ENCODE results near the gene BCL2.
A peak's percentile ranks its signal among the peaks of the same experiment; 100 is the strongest.

BCL2 gene

DNA sequence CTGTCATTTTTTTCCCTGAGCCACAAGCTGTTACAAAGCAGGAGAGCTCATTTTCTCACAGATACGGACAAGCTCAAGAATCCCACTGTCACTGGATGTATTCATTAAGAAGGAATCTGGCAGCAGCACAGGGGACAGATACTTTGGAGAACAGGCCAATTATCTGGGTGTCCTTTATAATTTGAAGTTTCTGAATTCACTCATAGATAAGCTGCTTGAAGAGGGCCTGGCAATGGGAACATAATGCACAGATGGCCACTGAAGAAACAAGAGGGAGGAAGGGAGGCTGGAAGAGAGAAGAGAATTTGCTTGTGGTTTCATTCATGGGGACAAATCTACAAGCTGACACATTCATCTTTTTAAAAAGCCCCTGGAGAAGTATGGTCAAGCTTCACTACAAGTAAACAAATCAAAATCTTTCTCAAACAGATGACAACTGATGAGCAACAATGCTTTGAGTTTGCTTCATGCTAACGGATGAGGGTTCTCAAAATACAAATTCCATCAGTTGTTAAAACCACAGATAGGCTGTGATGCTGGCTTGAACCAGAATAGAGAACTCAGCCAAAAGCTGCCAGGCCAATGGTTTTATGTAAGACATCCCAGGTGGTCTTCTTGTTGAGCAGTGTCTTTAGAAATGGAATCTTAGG is 11.9 kb downstream of the BCL2 start:
- H3K36me3 ChIP-seq (ENCODE audit: control insufficient read depth, insufficient read depth, low read length) = no peaks in the 10 kb centered on the region
- no peak overlapping the region for H3K4me3 ChIP-seq (ENCODE audit: extremely low read depth, insufficient read depth, low read length, poor library complexity, severe bottlenecking)
- 79 to 93% methylated on average over 2 of the region's 2 CpGs for WGBS, 2 experiments (ENCODE audit: insufficient coverage in 2 of 2)
- no peak overlapping the region for H3K27ac ChIP-seq (ENCODE audit: low read depth, low read length, severe bottlenecking)
- peaks cover 11% of the 10 kb centered on the region for H3K4me1 ChIP-seq (ENCODE audit: control insufficient read depth, insufficient read depth, low read length, poor library complexity, severe bottlenecking)
- H3K9me3 ChIP-seq (ENCODE audit: control insufficient read depth, low read length) = no peaks in the 10 kb centered on the region

DNA sequence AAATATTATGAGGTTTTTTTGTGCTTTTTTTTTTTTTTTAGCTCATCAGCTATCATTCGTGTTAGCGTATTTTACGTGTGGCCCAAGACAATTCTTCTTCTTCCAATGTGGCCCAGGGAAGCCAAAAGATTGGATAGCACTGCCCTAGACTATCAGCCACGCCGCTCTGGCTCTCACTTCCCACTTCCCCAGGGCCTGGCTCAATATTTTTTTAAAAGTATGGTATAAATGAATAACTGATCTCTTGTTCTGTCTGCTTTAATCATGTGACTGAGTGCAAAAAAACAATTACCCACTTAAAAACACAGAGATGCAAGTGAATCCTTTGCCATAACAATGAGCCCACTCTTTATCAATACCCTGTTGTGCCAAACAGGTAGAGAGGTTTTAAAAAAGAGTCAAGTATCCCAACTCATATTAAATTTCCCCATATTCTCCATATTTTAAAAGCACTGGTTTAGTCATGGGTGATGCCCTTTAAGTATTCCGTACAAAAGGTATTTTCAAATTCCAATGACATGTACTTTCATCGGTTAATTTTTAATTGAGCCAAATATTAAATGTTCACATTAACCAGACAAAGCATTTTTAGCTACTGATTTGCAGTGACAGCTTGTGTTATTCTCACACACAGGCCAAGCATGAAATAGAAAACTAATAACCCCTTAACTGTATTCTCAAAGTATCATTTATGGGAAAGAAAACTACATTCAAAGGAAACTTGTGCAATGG is 12.6 kb downstream of the BCL2 start:
- Histone ChIP-seq H3K27ac (ENCODE audit: low read depth, low read length, severe bottlenecking) (no peak overlapping the region), H3K36me3 (ENCODE audit: control insufficient read depth, insufficient read depth, low read length) (no peaks in the 10 kb centered on the region), H3K4me3 (ENCODE audit: extremely low read depth, insufficient read depth, low read length, poor library complexity, severe bottlenecking) (no peak overlapping the region), H3K9me3 (ENCODE audit: control insufficient read depth, low read length) (no peaks in the 10 kb centered on the region), H3K4me1 (ENCODE audit: control insufficient read depth, insufficient read depth, low read length, poor library complexity, severe bottlenecking) (peaks cover 12% of the 10 kb centered on the region)
- WGBS, 2 experiments (ENCODE audit: insufficient coverage in 2 of 2) = 93 to 100% methylated on average over 2 to 5 of the region's 7 CpGs

DNA sequence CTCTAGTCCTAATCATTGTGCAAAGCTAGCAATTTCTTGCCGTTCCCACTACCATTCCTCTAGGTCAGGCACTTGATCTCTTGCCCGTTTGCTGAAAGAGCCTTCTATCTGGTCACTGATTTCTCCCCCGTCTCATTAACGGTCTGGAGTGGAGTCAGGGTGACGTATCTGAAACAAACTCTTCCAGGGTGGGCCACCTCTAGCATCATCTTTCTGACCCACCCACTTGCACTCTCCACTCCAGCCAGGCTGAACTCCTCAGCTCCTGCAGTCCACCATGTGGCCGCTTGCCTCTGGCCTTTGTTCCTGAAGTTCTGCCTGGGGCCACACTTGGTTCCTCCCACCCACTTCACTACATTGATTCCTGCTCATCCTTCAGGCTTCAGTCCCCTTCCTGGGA is 13.3 kb downstream of the BCL2 start:
- no peaks in the 10 kb centered on the region for H3K36me3 ChIP-seq (ENCODE audit: control insufficient read depth, insufficient read depth, low read length)
- 83 to 91% methylated on average over 6 of the region's 6 CpGs for WGBS, 2 experiments (ENCODE audit: insufficient coverage in 2 of 2)
- peaks cover 14% of the 10 kb centered on the region for H3K4me1 ChIP-seq (ENCODE audit: control insufficient read depth, insufficient read depth, low read length, poor library complexity, severe bottlenecking)
- no peak overlapping the region for H3K4me3 ChIP-seq (ENCODE audit: extremely low read depth, insufficient read depth, low read length, poor library complexity, severe bottlenecking)
- no peaks in the 10 kb centered on the region for H3K9me3 ChIP-seq (ENCODE audit: control insufficient read depth, low read length)
- H3K27ac ChIP-seq (ENCODE audit: low read depth, low read length, severe bottlenecking) = no peak overlapping the region

DNA sequence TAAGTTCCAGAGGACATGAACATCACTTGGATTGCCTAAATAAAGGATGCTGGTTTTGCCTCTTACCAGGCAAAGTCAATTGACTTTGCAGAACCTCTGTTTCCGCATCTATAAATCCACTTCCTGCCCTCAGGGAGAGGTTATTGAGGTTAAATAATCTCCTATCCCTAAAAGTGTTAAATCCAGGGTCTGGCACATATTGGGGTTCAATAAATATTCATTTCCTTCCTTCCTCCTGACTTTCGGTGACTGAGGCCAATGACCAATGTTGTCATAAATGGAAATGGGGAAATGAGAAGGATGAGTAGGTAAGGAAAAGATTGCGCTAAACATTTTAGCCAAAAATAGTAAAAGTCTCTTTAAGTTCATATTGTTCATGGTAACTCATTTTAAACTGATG is 16.0 kb downstream of the BCL2 start:
- Histone ChIP-seq H3K4me1 (ENCODE audit: control insufficient read depth, insufficient read depth, low read length, poor library complexity, severe bottlenecking) (peaks cover 32% of the 10 kb centered on the region), H3K9me3 (ENCODE audit: control insufficient read depth, low read length) (no peaks in the 10 kb centered on the region), H3K27ac (ENCODE audit: low read depth, low read length, severe bottlenecking) (no peak overlapping the region), H3K36me3 (ENCODE audit: control insufficient read depth, insufficient read depth, low read length) (no peaks in the 10 kb centered on the region), H3K4me3 (ENCODE audit: extremely low read depth, insufficient read depth, low read length, poor library complexity, severe bottlenecking) (no peak overlapping the region)
- no CpG with 5 or more reads among the region's 3 CpGs for WGBS, 2 experiments (ENCODE audit: insufficient coverage in 2 of 2)

DNA sequence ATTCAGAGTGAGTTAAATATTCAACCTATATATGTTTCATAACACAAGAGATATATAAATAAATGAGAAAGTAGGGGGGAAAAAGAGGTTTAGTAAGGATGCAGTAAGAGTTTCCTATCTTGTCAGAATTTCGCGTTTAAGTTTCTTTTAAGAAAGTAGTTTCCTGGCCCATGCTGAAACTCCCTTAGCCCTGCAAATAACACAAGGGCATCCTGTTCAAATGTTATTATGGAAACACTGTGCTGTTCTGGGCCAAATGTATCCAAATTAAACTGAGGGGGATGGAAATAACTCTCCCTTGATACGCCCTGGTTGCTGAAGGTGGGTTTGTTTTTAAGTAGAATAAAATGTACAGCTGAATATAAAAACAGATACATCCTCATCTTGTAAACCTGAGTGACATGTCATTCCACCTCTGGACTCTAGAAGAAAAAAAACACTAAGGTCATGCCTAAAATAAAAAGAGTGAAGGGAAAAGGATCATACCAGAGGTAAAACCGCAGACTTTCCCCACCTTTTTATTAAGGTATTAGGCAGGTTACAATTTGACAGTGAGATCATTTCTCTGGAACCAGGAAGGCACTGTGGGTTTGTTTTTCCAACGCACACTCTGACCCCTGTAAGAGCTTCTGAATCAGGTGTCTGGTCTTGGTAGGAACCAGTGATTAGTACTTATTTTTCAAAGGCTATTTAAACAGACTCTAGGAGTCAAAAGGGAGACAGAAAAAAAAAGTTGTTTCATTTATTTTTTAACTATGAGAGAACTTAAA is 16.7 kb downstream of the BCL2 start:
- 100% methylated on average over 3 of the region's 5 CpGs; no CpG with 5 or more reads in 1 of the 2 experiments for WGBS, 2 experiments (ENCODE audit: insufficient coverage in 2 of 2)
- H3K9me3 ChIP-seq (ENCODE audit: control insufficient read depth, low read length) = no peaks in the 10 kb centered on the region
- no peak overlapping the region for H3K27ac ChIP-seq (ENCODE audit: low read depth, low read length, severe bottlenecking)
- H3K4me1 ChIP-seq (ENCODE audit: control insufficient read depth, insufficient read depth, low read length, poor library complexity, severe bottlenecking) = peaks cover 36% of the 10 kb centered on the region
- H3K4me3 ChIP-seq (ENCODE audit: extremely low read depth, insufficient read depth, low read length, poor library complexity, severe bottlenecking) = no peak overlapping the region
- no peaks in the 10 kb centered on the region for H3K36me3 ChIP-seq (ENCODE audit: control insufficient read depth, insufficient read depth, low read length)

DNA sequence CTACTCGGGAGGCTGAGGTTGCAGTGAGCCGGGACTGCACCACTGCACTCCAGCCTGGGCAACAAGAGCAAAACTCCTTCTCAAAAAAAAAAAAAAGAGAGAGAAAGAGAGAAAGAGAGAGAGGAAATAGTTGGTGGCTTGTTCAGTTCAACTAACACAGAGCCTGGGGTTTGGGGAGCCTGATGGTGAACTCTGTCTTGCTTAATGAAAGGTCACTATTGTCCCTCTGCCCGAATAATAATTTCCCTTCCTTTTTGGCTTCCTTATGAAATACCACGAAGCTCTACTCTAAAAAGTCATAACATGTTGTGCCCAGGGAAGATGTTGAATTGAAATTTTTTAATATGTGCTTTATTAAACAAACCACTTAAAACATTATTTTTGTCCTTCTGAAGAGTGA is 17.3 kb downstream of the BCL2 start:
- Histone ChIP-seq H3K4me1 (ENCODE audit: control insufficient read depth, insufficient read depth, low read length, poor library complexity, severe bottlenecking) (peaks cover 32% of the 10 kb centered on the region), H3K36me3 (ENCODE audit: control insufficient read depth, insufficient read depth, low read length) (no peaks in the 10 kb centered on the region), H3K9me3 (ENCODE audit: control insufficient read depth, low read length) (no peaks in the 10 kb centered on the region), H3K27ac (ENCODE audit: low read depth, low read length, severe bottlenecking) (no peak overlapping the region), H3K4me3 (ENCODE audit: extremely low read depth, insufficient read depth, low read length, poor library complexity, severe bottlenecking) (no peak overlapping the region)
- WGBS, 2 experiments (ENCODE audit: insufficient coverage in 2 of 2) = 100% methylated on average over 1 of the region's 4 CpGs; no CpG with 5 or more reads in 1 of the 2 experiments

DNA sequence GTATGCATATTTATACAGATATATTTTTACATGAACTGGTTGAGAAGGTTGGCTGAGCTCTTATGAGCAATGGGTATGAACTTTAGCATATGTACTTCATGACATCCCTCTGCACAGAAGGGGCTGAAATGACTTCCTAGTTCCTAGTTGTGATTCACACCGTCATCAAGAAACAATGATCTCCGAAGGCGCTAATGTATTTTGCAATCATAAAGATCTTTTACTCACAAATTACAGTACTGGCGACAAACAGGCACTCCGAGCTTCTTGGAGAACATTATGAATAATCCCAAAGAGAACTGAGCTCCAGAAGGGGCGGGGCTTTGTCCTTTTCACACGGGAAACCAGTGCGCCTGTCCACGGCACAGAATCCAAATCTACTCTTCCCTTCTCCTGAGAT is 18.1 kb downstream of the BCL2 start:
- no peak overlapping the region for H3K27ac ChIP-seq (ENCODE audit: low read depth, low read length, severe bottlenecking)
- H3K9me3 ChIP-seq (ENCODE audit: control insufficient read depth, low read length) = no peaks in the 10 kb centered on the region
- H3K36me3 ChIP-seq (ENCODE audit: control insufficient read depth, insufficient read depth, low read length) = no peaks in the 10 kb centered on the region
- peaks cover 28% of the 10 kb centered on the region for H3K4me1 ChIP-seq (ENCODE audit: control insufficient read depth, insufficient read depth, low read length, poor library complexity, severe bottlenecking)
- no peak overlapping the region for H3K4me3 ChIP-seq (ENCODE audit: extremely low read depth, insufficient read depth, low read length, poor library complexity, severe bottlenecking)
- WGBS, 2 experiments (ENCODE audit: insufficient coverage in 2 of 2) = 88 to 93% methylated on average over 6 to 8 of the region's 9 CpGs

DNA sequence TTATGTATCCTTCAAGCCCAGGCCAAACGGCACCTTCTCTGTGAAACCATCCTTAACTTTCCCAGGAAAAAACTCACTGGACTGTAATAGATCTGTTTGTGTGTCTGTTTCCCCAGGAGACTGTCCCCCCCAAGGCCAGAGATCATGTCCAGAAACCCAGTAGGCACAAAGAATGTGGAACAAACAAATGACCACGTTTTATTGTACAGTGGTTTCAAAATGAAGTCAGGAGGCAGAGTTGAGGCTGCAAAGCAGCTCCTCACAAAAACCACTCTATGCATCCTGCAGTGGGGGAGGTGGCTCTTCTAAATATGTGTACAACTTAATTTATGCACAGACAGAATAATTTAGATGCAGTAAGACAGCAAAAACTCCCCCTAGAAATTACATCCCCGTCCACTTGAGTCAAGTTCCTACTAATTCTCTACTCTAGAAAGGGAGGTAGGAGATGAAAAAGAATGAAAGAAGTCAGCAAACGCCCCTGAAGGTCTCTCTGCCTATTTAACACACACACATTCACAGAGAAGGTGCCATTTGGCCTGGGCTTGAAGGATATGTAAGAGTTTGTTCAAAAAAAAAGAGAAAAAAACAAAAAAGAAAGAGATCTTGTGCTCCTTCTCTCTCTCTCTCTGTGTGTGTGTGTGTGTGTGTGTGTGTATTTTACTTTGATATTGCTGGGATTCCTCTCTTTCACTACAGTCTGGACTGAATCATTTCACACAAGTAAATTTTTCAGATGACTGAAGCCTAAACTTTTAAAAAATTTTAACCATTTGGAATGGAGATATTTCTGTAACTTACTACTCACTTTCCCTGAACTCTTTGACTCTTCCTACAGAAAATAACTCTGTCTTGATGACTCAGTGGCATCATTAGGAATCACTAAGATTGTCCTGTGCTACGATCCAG is 19.5 kb downstream of the BCL2 start:
- no peak overlapping the region for H3K4me3 ChIP-seq (ENCODE audit: extremely low read depth, insufficient read depth, low read length, poor library complexity, severe bottlenecking)
- no peaks in the 10 kb centered on the region for H3K36me3 ChIP-seq (ENCODE audit: control insufficient read depth, insufficient read depth, low read length)
- no peaks in the 10 kb centered on the region for H3K9me3 ChIP-seq (ENCODE audit: control insufficient read depth, low read length)
- peak overlapping the region; percentile 20 for H3K27ac ChIP-seq (ENCODE audit: low read depth, low read length, severe bottlenecking)
- peaks cover 28% of the 10 kb centered on the region for H3K4me1 ChIP-seq (ENCODE audit: control insufficient read depth, insufficient read depth, low read length, poor library complexity, severe bottlenecking)
- WGBS, 2 experiments (ENCODE audit: insufficient coverage in 2 of 2) = 86 to 92% methylated on average over 1 of the region's 5 CpGs

DNA sequence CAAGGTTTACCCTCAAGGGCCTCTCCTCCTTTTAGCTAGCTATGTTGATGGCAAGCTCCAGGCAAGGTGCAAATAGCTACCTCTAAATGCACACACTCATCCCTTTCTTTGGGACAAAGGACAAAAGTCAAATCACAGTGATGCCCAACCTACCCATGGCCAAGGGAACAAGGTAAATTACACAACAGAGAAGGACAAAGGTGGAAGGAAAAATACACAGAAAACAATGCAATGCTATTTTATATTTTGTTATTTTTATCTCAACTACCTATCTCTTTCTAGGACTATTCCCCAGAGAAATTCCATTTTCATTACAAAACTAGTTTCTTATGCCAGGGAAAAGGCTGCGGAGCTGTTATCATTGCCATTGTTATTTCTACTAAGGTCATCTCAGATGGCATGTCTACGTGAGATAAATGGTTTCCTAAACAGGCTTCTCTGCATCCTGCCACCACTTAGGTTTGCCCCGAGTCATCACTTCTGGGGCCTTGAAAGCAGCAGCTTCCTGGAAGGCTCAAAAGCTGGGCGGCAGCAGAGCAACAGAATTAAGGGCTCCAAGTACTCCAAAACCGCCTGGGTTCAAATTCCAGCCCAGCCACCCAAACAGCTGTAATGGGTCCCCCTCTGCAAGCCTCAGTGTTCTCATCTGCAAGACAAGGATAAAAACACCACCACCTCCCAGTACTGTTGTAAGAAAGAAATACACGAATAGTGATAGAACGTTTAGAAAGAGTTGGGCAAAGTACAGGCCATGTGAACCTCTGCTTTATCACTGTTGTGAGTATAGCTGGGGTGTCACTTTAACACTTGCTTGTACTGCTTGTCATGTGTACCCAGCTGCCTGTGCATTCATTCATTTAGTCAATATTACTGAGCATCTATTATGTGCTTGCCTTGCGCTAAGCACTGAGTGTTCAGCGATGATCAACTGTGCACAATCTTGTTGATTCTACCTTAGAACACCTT is 20.9 kb downstream of the BCL2 start:
- H3K27ac ChIP-seq (ENCODE audit: low read depth, low read length, severe bottlenecking) = peak overlapping the region; percentile 10
- WGBS, 2 experiments (ENCODE audit: insufficient coverage in 2 of 2) = 74 to 88% methylated on average over 7 to 8 of the region's 9 CpGs
- H3K4me3 ChIP-seq (ENCODE audit: extremely low read depth, insufficient read depth, low read length, poor library complexity, severe bottlenecking) = no peak overlapping the region
- no peaks in the 10 kb centered on the region for H3K9me3 ChIP-seq (ENCODE audit: control insufficient read depth, low read length)
- H3K4me1 ChIP-seq (ENCODE audit: control insufficient read depth, insufficient read depth, low read length, poor library complexity, severe bottlenecking) = peaks cover 28% of the 10 kb centered on the region
- no peaks in the 10 kb centered on the region for H3K36me3 ChIP-seq (ENCODE audit: control insufficient read depth, insufficient read depth, low read length)

Data from mesodermal cell (in vitro differentiated cells).